Activated CD4-positive, alpha-beta T cell treated with anti-CD3 and anti-CD28 coated beads for 1 hour (primary cell): ENCODE results near the gene WAS.
"Not testable (repeated sequence)": the region's sequence is repeated elsewhere in the genome, so short reads cannot be mapped to it uniquely, and the experiment has no call there.

Experiments used
- DNase-seq: peaks from one replicate; pipeline ENCODE4 v3.0.0-alpha.2; 2020

WAS gene

DNA sequence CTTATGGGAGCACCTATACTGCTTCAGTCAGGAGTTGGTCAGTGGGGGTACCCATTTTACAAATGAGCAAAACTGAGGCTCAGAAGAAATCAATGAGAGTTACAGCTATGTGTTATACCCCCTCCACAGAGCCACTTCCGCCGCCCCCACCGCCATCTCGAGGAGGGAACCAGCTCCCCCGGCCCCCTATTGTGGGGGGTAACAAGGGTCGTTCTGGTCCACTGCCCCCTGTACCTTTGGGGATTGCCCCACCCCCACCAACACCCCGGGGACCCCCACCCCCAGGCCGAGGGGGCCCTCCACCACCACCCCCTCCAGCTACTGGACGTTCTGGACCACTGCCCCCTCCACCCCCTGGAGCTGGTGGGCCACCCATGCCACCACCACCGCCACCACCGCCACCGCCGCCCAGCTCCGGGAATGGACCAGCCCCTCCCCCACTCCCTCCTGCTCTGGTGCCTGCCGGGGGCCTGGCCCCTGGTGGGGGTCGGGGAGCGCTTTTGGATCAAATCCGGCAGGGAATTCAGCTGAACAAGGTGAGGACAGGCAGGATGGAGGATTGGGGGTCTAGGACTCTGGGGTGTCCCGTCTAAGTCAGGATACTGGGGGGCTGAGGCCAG lies 5.0 kb downstream of the WAS start:
- no peak for DNase-seq

DNA sequence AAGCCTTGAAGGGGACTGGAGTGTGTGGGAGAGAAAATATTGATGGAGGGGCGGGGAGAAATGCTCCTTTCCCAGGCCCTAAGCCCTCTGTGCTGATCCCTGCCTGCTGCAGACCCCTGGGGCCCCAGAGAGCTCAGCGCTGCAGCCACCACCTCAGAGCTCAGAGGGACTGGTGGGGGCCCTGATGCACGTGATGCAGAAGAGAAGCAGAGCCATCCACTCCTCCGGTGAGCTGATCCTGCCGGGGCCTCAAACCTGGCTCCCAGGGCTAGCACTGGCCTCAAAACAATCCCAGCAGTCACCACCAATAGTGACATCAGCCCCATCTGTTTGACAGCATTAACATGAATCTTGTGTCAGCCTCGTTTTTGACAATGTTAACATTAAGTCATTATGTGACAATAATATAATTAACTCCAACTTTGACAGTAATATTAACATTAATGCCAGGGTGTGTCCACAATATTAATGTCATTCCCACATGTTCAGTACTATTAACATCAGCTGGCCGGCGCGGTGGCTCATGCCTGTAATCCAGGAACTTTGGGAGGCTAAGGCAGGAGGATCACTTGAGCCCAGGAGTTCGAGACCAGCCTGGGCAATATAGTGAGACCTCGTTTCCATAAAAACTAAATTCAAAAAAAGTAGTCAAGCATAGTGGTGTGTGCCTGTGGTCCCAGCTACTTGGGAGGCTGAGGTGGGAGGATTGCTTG lies 5.8 kb downstream of the WAS start:
- DNase-seq: no peak

DNA sequence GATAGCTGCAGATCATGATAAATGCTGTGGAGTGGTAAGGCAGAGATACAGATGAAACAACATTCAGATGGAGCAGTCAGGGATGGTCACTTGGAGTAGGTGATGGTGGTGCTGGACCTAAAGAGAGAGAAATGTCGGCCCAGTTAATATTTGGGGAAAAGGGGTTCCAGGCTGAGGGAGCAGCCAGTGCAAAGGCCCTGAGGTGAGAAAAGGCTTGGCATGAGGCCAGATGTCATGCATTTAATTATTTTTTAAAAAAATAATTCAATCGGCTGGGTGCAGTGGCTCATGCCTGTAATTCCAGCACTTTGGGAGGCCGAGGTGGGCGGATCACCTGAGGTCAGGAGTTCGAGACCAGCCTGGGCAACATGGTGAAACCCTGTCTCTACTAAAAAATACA lies 8.1 kb downstream of the WAS start:
- DNase-seq: not testable (repeated sequence)

DNA sequence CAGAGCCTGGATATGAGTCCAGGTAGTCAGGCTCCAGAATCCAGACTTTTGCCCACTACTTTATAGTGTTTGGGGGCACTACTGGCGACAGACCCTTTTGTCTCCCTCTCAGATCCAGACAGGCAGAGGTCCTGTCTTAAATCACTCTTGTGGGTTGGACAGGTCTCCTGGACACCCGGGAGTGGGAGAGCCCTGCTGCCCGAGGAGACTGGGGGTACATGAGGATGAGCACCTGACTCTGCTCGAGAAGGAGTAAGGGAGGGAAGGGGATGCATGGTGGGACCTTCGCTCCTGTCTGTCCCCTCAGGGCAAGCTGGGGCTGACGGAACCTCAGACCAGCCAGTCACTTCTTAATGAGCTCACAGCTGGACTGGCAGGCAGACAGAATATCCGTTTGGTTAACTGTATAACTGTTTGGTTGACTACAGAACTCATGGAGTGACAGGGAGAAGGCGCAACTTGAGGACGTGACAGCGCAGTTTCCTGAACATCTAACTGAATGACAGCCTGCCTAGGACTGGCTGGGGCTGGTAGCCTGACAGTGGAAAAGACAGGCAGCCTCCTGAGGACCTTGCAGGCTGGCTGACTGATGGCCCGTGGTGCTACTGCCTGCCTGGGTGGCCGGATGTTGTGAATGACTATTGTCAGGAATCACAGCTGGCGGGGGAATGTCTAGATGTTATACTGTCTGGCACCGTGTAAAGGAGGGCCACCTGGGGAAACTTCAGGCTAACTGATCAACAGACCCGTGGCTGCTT lies 11.4 kb downstream of the WAS start:
- no peak for DNase-seq

GRCh38 chrX:48695534-48695896 lies 11.9 kb downstream of the WAS start:
- no peak for DNase-seq

DNA sequence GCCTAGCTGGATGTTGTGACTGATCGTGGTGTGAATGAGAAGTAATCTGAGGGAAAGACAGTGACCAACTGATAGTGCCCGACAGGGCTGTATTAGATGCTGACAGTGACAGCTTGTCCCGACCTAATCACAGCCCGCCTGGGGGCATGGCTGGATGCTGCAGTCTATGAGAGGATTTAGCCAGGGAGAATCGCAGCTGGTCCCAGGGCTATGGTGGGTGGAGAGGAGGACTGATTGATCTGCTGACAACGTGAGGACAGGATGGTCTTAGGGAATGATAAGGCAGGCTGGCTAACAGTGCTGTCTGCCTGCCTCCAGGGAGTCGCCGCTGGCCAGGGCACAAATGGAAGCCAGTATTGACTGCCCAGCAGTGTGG lies 12.3 kb downstream of the WAS start:
- no peak for DNase-seq

DNA sequence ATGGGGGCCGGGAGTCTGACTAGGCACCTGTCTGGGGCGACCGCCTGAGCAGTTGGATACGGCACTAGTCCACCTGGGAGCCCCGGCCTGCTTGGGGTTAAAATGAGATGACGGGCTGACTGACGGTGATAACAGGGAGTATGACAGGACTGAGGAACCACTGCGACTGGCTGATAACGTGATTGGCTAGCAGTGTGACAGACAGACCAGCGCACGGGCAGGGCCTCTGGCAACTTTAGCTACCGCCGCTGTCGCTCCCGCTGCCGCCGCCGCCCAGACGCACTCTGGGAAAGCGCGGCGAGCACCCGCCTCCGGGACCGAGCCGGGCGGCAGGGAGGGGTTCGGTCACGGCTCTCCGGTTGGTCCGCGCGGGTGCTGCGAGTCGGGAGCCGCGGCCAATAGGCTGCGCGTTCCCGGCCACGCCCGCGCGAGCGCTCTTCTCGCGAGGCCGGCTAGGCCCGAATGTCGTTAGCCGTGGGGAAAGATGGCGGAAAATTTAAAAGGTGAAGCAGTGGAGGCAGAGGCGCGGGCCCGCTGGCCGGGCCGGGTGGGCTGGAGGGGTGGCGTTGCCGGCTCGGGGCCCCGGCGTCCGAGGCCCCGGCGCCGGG lies 12.8 kb downstream of the WAS start, which contains the start of gene SUV39H1:
Gene SUV39H1 (plus strand): TSS at position 434 of the 608 bp plus-strand sequence. CDS start 51 bp downstream, at position 485.
- peak; percentile 71 for DNase-seq

GRCh38 chrX:48696909-48697727 lies 13.5 kb downstream of the WAS start:
- no peak for DNase-seq

- no peak for DNase-seq
Observed at GRCh38 chrX:48698306-48698705, 14.7 kb downstream of the WAS start.

- no peak for DNase-seq
Observed at GRCh38 chrX:48700246-48700645, 16.6 kb downstream of the WAS start.

GRCh38 chrX:48700951-48701653 lies 17.5 kb downstream of the WAS start:
- no peak for DNase-seq

- DNase-seq: no peak
Observed at GRCh38 chrX:48702032-48702431, 18.4 kb downstream of the WAS start.

GRCh38 chrX:48702716-48703115 lies 19.1 kb downstream of the WAS start:
- no peak for DNase-seq

GRCh38 chrX:48703228-48703627 lies 19.6 kb downstream of the WAS start:
- no peak for DNase-seq

DNA sequence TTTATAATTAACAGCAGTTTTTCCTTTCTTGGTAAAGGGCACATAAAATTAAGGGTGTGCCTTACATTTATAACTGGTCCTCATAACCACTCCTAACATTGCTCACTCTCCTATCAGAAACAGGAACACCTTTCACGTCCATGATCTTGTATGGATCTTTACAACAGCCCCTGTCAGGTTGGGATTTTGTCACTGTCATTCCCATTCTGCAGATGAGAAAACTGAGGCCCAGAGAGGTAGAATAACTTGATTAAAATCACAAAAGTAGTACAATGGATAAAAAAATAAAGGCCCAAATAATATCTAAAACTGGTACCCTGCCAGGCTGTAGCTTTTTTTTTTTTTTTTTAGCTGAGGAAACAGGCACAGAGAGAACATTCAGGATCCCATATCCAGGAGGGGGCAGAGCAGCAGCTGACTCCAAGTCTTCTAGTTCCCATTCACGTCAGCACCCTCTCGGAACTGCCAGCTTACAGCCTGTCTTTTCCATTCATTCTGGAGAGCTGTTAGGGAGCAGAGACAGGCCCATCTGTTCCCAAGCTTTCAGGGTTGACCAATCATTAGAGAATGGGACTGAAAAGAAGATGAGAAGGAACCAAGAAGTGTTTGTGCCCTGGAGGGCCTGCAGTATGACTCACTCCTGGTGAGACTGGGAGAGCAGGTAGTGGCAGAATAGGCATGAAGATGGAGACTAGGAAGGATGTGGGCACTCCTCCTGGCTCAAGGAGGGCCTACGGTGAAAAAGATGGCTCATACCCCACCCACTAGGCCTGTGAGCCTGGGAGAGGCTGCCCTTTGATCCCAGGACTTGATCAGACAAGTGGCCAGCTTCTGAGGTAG lies 20.3 kb downstream of the WAS start:
- DNase-seq: no peak

DNA sequence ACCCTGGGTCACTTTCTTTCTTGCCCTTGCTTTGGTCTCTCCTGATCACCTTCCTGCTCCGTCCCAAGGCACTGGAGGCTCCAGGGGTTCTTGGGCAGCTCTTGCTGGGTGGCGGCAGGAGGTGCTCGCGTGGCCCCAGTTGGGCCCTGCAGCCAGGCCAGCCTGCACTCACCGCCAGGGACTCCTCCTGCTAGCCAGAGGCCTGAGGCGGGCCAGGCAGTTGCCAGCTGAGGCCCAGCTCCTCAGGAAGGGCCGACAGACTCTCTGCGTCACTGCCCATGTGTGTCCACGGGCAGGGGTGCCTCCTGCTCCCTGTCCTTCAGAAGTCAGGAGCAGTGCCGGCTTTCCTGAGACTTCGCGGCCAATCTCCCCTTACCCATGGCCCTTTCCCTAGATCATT lies 22.3 kb downstream of the WAS start:
- DNase-seq: no peak

- no peak for DNase-seq
Observed at GRCh38 chrX:48709522-48710112, 26.0 kb downstream of the WAS start.

DNA sequence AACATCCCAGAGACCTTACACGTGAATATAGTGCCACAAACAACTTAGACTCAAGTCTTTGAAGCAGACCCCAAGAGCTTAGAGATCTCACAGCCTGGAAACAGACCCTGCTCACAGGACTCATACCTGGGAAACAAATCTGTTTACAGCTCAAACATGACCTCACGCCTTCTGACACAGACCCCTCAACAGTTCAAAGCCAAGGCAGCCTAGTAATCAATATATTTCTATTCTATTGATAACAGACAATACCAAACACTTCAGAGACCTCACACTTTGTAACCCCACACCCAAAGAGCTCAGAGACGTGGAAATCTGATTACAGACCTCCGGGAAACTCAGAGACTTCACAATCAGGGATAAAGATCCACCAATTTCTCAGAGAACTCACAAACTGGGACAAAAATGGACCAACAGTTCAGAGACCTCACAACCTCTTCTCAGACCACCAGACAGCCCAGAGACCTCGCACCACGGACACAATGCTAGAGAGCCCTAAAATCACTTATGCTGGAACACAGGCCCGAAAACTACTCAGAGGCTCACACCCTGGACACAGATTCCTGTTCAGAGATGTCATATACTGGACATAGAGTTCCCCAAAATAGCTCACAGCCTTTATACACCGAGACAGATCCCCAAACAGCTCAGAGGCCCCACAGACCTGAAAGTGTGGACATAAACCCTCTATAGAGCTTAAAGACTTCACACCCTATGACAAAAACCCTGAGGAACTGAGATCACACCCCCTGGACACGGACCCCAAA lies 27.7 kb downstream of the WAS start:
- no peak for DNase-seq

DNA sequence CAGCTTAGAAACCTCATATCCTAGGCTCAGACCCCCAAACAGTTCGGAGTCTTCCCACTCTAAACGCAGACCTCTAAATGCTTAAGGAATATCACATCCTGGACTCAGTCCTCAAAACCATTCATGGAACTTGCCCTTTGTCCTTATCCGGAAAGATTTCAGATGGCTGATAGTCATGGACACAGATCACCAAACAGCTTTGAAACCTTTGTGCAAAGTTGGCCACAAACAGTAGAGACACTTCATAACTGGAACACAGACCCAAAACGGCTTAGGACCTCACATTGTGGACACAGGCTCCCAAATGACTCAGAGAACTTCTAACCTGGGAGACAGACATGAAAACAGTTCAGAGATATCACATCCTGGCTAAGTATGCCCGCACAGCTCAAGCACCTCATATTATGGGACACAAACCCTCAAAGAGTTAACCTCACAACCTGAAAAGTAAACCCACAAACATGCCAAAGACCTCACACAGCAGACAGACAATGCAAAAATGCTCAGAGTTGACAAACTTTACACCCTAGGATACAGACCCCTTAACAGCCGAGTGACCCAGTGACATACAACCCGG lies 28.4 kb downstream of the WAS start:
- DNase-seq: no peak

- DNase-seq: no peak
Observed at GRCh38 chrX:48713847-48714246, 30.2 kb downstream of the WAS start.
